HepG2 (cell line): ENCODE data around the gene CCDC3. TPM values are rescaled to one million over a fixed set of nuclear protein-coding genes. Genes with fewer than 3 reads are reported as not detected.

Experiments used
- ATAC-seq: fragments of 200-7000 bp; cut with Tn5 transposase; 3 replicates; pipeline ENCODE4 v1.9.1; 2020; ENCODE audit warnings: mild to moderate bottlenecking, moderate library complexity
- BruUV-seq: library from RNA; stranded (reverse); fragments of 400-500 nt; replicated peaks from 2 replicates; lab custom pipeline; 2021; lab: Mats Ljungman, UMichigan
- CTCF ChIA-PET: fragments of 300-600 bp; formaldehyde crosslinking; extraction: SDS; loops from one replicate; lab custom pipeline; 2021; ENCODE audit warnings: low total read pairs, inconsistent platforms, low intra/inter-chr PET ratio; lab: Yijun Ruan, JAX
- POLR2A ChIA-PET: fragments of 350-600 bp; sonication (Branson Sonifier 250); formaldehyde crosslinking; loops from one replicate; lab custom pipeline; 2020; ENCODE audit warnings: antibody characterized with exemption, inconsistent platforms; lab: Yijun Ruan, JAX
- DNase-seq: peaks from one replicate; pipeline ENCODE4 v3.0.0-alpha.2; 2015; ENCODE audit warnings: low spot score
- FAIRE-seq: peaks from 3 replicates; lab custom pipeline; 2011; peaks lifted over from hg19 to GRCh38; lab: Jason Lieb, UNC
- H2AFZ ChIP-seq: one replicate; pipeline ENCODE4 v1.6.1; 2011; ENCODE audit warnings: low read length, inconsistent platforms
- H3K27ac ChIP-seq: fragments of 300-600 bp; 3 replicates; pipeline ENCODE4 v1.8.0; 2011; ENCODE audit warnings: mixed run types, mild to moderate bottlenecking, mixed read lengths, low read length, inconsistent platforms; ENCODE audit not compliant: insufficient read depth; ENCODE audit errors: extremely low read length
- H3K27me3 ChIP-seq, 2 experiments: fragments of 200-600 bp in 1 of 2; 2 replicates in 1 of 2; 3 replicates in 1 of 2; pipeline versions ENCODE4 v1.6.0 to v1.8.0; 2011; ENCODE audit warnings: low read length in 2 of 2, mild to moderate bottlenecking in 2 of 2, moderate library complexity in 2 of 2, inconsistent platforms in 1 of 2; ENCODE audit not compliant: insufficient read depth in 2 of 2, control insufficient read depth in 1 of 2
- H3K36me3 ChIP-seq, 2 experiments: fragments of 200-600 bp in 1 of 2; replicated peaks in 1 of 2; 2 replicates in 1 of 2; 3 replicates in 1 of 2; pipeline versions ENCODE4 v1.5.1 to v1.8.0; 2011; ENCODE audit warnings: low read length in 2 of 2, inconsistent platforms in 1 of 2; ENCODE audit not compliant: insufficient read depth in 2 of 2, control insufficient read depth in 1 of 2
- H3K4me1 ChIP-seq: 2 replicates; pipeline ENCODE4 v1.5.1; 2012; ENCODE audit warnings: low read length, inconsistent platforms; ENCODE audit not compliant: insufficient read depth
- H3K4me2 ChIP-seq: 2 replicates; pipeline ENCODE4 v1.6.0; 2011; ENCODE audit warnings: low read depth, low read length, inconsistent platforms
- H3K4me3 ChIP-seq, 3 experiments: fragments of 200-600 bp in 1 of 3; sonication (generic), shearing (Covaris generic) in 1 of 3; replicated peaks in 1 of 3; 2 replicates each; pipeline ENCODE4 v1.5.1; 2011 to 2016; ENCODE audit warnings: low read length in 3 of 3, inconsistent platforms in 2 of 3, low read depth in 2 of 3, mild to moderate bottlenecking in 2 of 3, control low read depth in 1 of 3, mixed read lengths in 1 of 3; ENCODE audit not compliant: insufficient read depth in 1 of 3
- H3K79me2 ChIP-seq: one replicate; pipeline ENCODE4 v1.6.1; 2011; ENCODE audit warnings: low read length, inconsistent platforms; ENCODE audit not compliant: insufficient read depth
- H3K9ac ChIP-seq: 2 replicates; pipeline ENCODE4 v1.6.0; 2011; ENCODE audit warnings: mild to moderate bottlenecking, low read depth, low read length, inconsistent platforms; ENCODE audit not compliant: insufficient read depth
- H3K9me3 ChIP-seq: 2 replicates; pipeline ENCODE4 v1.5.1; 2012; ENCODE audit warnings: mild to moderate bottlenecking, low read length
- H4K20me1 ChIP-seq: 2 replicates; pipeline ENCODE4 v1.6.0; 2011; ENCODE audit warnings: inconsistent platforms, mild to moderate bottlenecking, low read length, moderate library complexity; ENCODE audit not compliant: insufficient read depth
- CHD4 ChIP-seq: fragments of 200-600 bp; sonication (generic); IDR thresholded peaks from 2 replicates; pipeline ENCODE4 v1.7.0; 2017; ENCODE audit warnings: mild to moderate bottlenecking, low read length, borderline replicate concordance
- GZF1 ChIP-seq: sonication (generic); formaldehyde crosslinking; IDR thresholded peaks from 2 replicates; pipeline ENCODE4 v1.5.1; 2020; ENCODE audit warnings: mild to moderate bottlenecking, missing genetic modification reagents
- HOXA5 ChIP-seq: sonication (generic); formaldehyde crosslinking; IDR thresholded peaks from 2 replicates; pipeline ENCODE4 v1.4.0; 2020; ENCODE audit warnings: missing genetic modification reagents
- HOXD1 ChIP-seq: sonication (generic); formaldehyde crosslinking; IDR thresholded peaks from 2 replicates; pipeline ENCODE4 v1.5.0; 2020; ENCODE audit warnings: missing genetic modification reagents
- IRX3 ChIP-seq: sonication (generic); formaldehyde crosslinking; IDR thresholded peaks from 2 replicates; pipeline ENCODE4 v1.8.1; 2023; ENCODE audit warnings: mild to moderate bottlenecking, low read depth, missing genetic modification reagents, borderline replicate concordance
- KDM4B ChIP-seq: sonication (generic); formaldehyde crosslinking; IDR thresholded peaks from 2 replicates; pipeline ENCODE4 v1.4.0; 2020; ENCODE audit warnings: missing genetic modification reagents
- NRL ChIP-seq: sonication (generic); formaldehyde crosslinking; IDR thresholded peaks from 2 replicates; pipeline ENCODE4 v1.5.0; 2020; ENCODE audit warnings: missing genetic modification reagents, mild to moderate bottlenecking, moderate library complexity, borderline replicate concordance
- RARA ChIP-seq: IDR thresholded peaks from 2 replicates; pipeline ENCODE4 v1.6.1; 2016; ENCODE audit warnings: missing genetic modification reagents, missing compliant biosample characterization
- REL ChIP-seq: sonication (generic); formaldehyde crosslinking; conservative IDR thresholded peaks from 2 replicates; pipeline ENCODE4 v1.8.0; 2022; ENCODE audit warnings: mild to moderate bottlenecking, missing genetic modification reagents, moderate library complexity
- SP5 ChIP-seq: IDR thresholded peaks from 2 replicates; pipeline ENCODE4 v1.6.1; 2016; ENCODE audit warnings: low read depth, borderline replicate concordance
- TARDBP ChIP-seq: sonication (generic); formaldehyde crosslinking; IDR thresholded peaks from 2 replicates; pipeline ENCODE4 v1.8.0; 2022; ENCODE audit warnings: mild to moderate bottlenecking, missing genetic modification reagents
- ZNF251 ChIP-seq: sonication (generic); formaldehyde crosslinking; IDR thresholded peaks from 2 replicates; pipeline ENCODE4 v1.9.0; 2021; ENCODE audit warnings: mild to moderate bottlenecking, missing genetic modification reagents
- ZNF317 ChIP-seq: sonication (generic); formaldehyde crosslinking; IDR thresholded peaks from 2 replicates; pipeline ENCODE4 v1.5.0; 2020; ENCODE audit warnings: mild to moderate bottlenecking, missing genetic modification reagents
- ZNF616 ChIP-seq: sonication (generic); formaldehyde crosslinking; IDR thresholded peaks from 2 replicates; pipeline ENCODE4 v1.5.0; 2020; ENCODE audit warnings: low read depth, mild to moderate bottlenecking, missing genetic modification reagents
- ZNF850 ChIP-seq: sonication (generic); formaldehyde crosslinking; conservative IDR thresholded peaks from 2 replicates; pipeline ENCODE4 v1.9.0; 2021; ENCODE audit warnings: mild to moderate bottlenecking, missing genetic modification reagents
- WGBS: methylation state at CpG from one replicate; pipeline ENCODE4 v1.1.6; 2017; ENCODE audit warnings: low lambda C conversion rate; 5-methylcytosine and 5-hydroxymethylcytosine counted together
- in situ Hi-C: cut with HindIII; loops from 2 replicates; pipeline ENCODE4 v1.10.0; 2017; ENCODE audit warnings: low pct_unique_long_range_greater_than_20kb; ENCODE audit not compliant: extremely low pct_ligation_motif_present
- intact Hi-C: fragments of 100-400 bp; cut with micrococcal nuclease; formaldehyde crosslinking; loops from one replicate; pipeline ENCODE4 v1.10.0; 2022; ENCODE audit not compliant: unreplicated experiment
- polyA plus RNA-seq, 8 experiments: library from polyadenylated mRNA; depleted of rRNA in 3 of 8; stranded (reverse) in 7 of 8; unstranded in 1 of 8; fragments of >200 nt; fragmentation: Illumina TruSeq in 4 of 8; extraction: Trizol in 4 of 8; gene quantifications; 2 replicates each; pipeline versions ENCODE4 v1.2.1 to v1.2.3, GENCODE V29; 2011 to 2016; ENCODE audit warnings: low read depth in 4 of 8, missing spikeins in 1 of 8, mixed read lengths in 1 of 8; ENCODE audit not compliant: insufficient read depth in 1 of 8
- total RNA-seq, 5 experiments: library from RNA; depleted of rRNA; stranded (reverse); fragments of >200 nt; fragmentation: Illumina TruSeq; extraction: Trizol; gene quantifications; 2 replicates each; pipeline ENCODE4 v1.2.3, GENCODE V29; 2016; ENCODE audit warnings: low read depth in 1 of 5
- TF ChIP-seq, protein P1 (sequence below): sonication (generic); formaldehyde crosslinking; IDR thresholded peaks from 2 replicates; pipeline ENCODE4 v1.8.0; 2022; ENCODE audit warnings: mild to moderate bottlenecking, missing genetic modification reagents, borderline replicate concordance
- TF ChIP-seq, protein P2 (sequence below): fragments of 450-650 bp; IDR thresholded peaks from 2 replicates; pipeline ENCODE4 v1.6.1; 2017

The CCDC3 gene
- total and polyA plus RNA-seq, 2 of the 13 experiments (the other 11 are each of a cell fraction or from before 2014, with no cell fraction given) = not detected

DNA sequence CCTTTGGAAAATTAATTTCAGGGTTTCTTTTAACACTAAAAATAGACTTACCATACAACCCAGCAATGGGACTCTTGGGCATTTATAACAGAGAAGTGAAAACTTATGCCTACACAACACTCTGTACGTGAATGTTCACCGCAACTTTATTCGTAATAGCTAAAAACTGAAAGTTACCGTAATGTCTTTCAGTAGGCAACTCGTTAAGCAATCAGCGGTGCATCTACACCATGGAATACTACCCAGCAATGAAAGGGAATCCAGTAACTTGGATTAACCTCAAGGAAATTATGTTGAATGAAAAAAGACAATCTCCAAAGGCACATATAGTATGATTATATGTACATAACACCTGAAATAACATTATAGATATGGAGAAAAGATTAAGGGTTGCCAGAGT lies 16.2 kb downstream of the CCDC3 start:
- H3K27ac ChIP-seq = no peak overlapping the region
- ChIA-PET CTCF (no interaction called here), POLR2A (no interaction called here)
- H3K27me3 ChIP-seq = no peaks in the 10 kb centered on the region
- BruUV-seq = no TSS peak
- no peaks in the 10 kb centered on the region for H3K36me3 ChIP-seq
- no peak overlapping the region for H3K4me3 ChIP-seq
- WGBS = 64% methylated on average over 6 of the region's 6 CpGs
- ATAC-seq (no peak), FAIRE-seq (no peak), DNase-seq (no peak)
- no peak overlapping the region for H3K4me2 ChIP-seq
- H3K9me3 ChIP-seq = no peaks in the 10 kb centered on the region
- no peak overlapping the region for H3K9ac ChIP-seq
- H3K79me2 ChIP-seq = no peaks in the 10 kb centered on the region
- in situ Hi-C loops = no loop called here
- intact Hi-C loops = no loop called here
- TF ChIP-seq GZF1 (CRISPR knock-in tag) = 0 out of 2 replicates have a peak, but pooled peaks have one; percentile 72
- TF ChIP-seq HOXD1 (CRISPR knock-in tag) = no peak
- H2AFZ ChIP-seq = no peak overlapping the region
- no peaks in the 10 kb centered on the region for H3K4me1 ChIP-seq
- no peaks in the 10 kb centered on the region for H4K20me1 ChIP-seq

DNA sequence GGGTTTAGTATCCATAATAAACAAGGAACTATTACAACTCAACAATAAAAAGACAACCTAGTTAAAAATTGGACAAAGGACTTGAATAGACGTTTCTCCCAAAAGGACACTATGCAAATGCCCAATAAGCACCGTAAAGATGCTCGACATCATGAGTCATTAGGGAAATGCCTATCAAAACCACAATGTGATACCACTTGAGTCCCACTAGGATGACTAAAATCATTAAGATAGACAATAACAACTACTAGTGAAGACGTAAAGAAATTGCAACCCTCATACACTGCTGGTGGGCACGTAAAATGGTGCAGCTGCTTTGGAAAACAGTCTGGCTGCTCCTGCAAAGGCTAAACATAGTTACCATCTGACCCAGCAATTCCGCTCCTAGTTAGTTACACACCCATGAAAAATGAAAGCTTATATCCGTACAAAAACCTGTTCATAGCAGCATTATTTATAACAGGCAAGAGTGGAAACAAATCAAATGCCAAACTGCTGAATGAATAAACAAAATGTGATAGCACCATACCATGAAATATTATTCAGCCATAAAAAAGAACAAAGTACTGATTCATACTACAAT lies 17.3 kb downstream of the CCDC3 start:
- Histone ChIP-seq H2AFZ (no peak overlapping the region), H4K20me1 (no peaks in the 10 kb centered on the region), H3K4me2 (no peak overlapping the region), H3K9me3 (no peaks in the 10 kb centered on the region), H3K9ac (no peak overlapping the region), H3K36me3 (no peaks in the 10 kb centered on the region), H3K27me3 (no peaks in the 10 kb centered on the region), H3K27ac (no peak overlapping the region), H3K79me2 (no peaks in the 10 kb centered on the region), H3K4me1 (no peaks in the 10 kb centered on the region), H3K4me3 (no peak overlapping the region)
- DNase-seq (no peak), ATAC-seq (no peak), FAIRE-seq (no peak)
- WGBS = 55% methylated on average over 7 of the region's 7 CpGs
- in situ Hi-C loops = no loop called here
- intact Hi-C loops = no loop called here
- no TSS peak for BruUV-seq
- POLR2A ChIA-PET = no interaction called here
- CTCF ChIA-PET = no interaction called here
- TF ChIP-seq NRL (CRISPR knock-in tag) (no peak), KDM4B (no peak), SP5 (CRISPR knock-in tag) (no peak), ZNF251 (CRISPR knock-in tag) (no peak), CHD4 (no peak), IRX3 (CRISPR knock-in tag) (no peak), ZNF317 (CRISPR knock-in tag) (no peak), RARA (CRISPR knock-in tag) (no peak), ZNF850 (CRISPR knock-in tag) (no peak), REL (CRISPR knock-in tag) (no peak), ZNF616 (CRISPR knock-in tag) (no peak), HOXA5 (no peak), TARDBP (CRISPR knock-in tag) (no peak)
- TF ChIP-seq, protein P1, sequence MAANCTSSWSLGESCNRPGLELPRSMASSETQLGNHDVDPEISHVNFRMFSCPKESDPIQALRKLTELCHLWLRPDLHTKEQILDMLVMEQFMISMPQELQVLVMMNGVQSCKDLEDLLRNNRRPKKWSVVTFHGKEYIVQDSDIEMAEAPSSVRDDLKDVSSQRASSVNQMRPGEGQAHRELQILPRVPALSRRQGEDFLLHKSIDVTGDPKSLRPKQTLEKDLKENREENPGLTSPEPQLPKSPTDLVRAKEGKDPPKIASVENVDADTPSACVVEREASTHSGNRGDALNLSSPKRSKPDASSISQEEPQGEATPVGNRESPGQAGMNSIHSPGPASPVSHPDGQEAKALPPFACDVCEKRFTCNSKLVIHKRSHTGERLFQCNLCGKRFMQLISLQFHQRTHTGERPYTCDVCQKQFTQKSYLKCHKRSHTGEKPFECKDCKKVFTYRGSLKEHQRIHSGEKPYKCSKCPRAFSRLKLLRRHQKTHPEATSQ (CRISPR knock-in tag) = no peak
- TF ChIP-seq, protein P2, sequence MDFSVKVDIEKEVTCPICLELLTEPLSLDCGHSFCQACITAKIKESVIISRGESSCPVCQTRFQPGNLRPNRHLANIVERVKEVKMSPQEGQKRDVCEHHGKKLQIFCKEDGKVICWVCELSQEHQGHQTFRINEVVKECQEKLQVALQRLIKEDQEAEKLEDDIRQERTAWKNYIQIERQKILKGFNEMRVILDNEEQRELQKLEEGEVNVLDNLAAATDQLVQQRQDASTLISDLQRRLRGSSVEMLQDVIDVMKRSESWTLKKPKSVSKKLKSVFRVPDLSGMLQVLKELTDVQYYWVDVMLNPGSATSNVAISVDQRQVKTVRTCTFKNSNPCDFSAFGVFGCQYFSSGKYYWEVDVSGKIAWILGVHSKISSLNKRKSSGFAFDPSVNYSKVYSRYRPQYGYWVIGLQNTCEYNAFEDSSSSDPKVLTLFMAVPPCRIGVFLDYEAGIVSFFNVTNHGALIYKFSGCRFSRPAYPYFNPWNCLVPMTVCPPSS = no peak
